Mucosa of descending colon (tissue), 3 donors: ENCODE measurements around the gene FAM222B. TPM values are rescaled to one million over a fixed set of nuclear protein-coding genes. Genes with fewer than 3 reads are reported as not detected.

ENCODE experiments used
- ATAC-seq: fragments of 200-7000 bp; cut with Tn5 transposase; one replicate; pipeline ENCODE4 v1.9.1; 2020; ENCODE audit warnings: mild to moderate bottlenecking, moderate library complexity
- DNase-seq, 3 donors: peaks; one replicate each; pipeline ENCODE4 v3.0.0-alpha.2; 2020
- H3K36me3 ChIP-seq: fragments of 200-600 bp; one replicate; pipeline ENCODE4 v1.8.0; 2021; ENCODE audit warnings: low read depth, mild to moderate bottlenecking
- H3K4me1 ChIP-seq: fragments of 200-600 bp; one replicate; pipeline ENCODE4 v1.8.0; 2021; ENCODE audit warnings: low read depth, mild to moderate bottlenecking
- H3K4me3 ChIP-seq: fragments of 200-600 bp; one replicate; pipeline ENCODE4 v1.8.0; 2021; ENCODE audit warnings: mild to moderate bottlenecking
- H3K9me3 ChIP-seq: fragments of 200-600 bp; one replicate; pipeline ENCODE4 v1.8.0; 2021; ENCODE audit warnings: mild to moderate bottlenecking
- CTCF ChIP-seq: fragments of 200-600 bp; IDR thresholded peaks from one replicate; pipeline ENCODE4 v1.8.0; 2022; ENCODE audit warnings: antibody characterized with exemption, mild to moderate bottlenecking
- intact Hi-C, 2 donors: fragments of 100-400 bp; cut with DNase I in 1 of 2; cut with micrococcal nuclease in 1 of 2; formaldehyde crosslinking; loops; one replicate each; pipeline versions ENCODE4 v1.11.0 to v1.11.1; 2022; cut with DNase I, micrococcal nuclease
- total RNA-seq, 3 donors: library from RNA; stranded (reverse); fragmentation: NEBNext Ultra II Directional in 2 of 3; extraction: Animal tissue kit (Norgen Biotek cat#: 25700) in 2 of 3; gene quantifications; one replicate each; pipeline versions ENCODE4 v1.2.1 to v1.2.4, GENCODE V29; 2021 to 2023
- donor health status: DM: no; HTN: no; CAD: no; lungs with moderate emphysema.
- donor health status: DM: no; HTN: no; CAD: no.
- donor health status: DM: no; HTN: yes; CAD: no.

Gene FAM222B
- total RNA-seq, 3 donors from 2014 or later = 25.3 to 40.0 (median 30.0) TPM

GRCh38 chr17:28875848-28876550 lies 33.4 kb upstream of the FAM222B start:
- intact Hi-C loops = no loop called here
- Histone ChIP-seq H3K4me1 (no peaks in the 10 kb centered on the region), H3K9me3 (no peaks in the 10 kb centered on the region), H3K36me3 (no peaks in the 10 kb centered on the region), H3K4me3 (no peak overlapping the region)
- TF ChIP-seq CTCF = no peak
- ATAC-seq (no peak), DNase-seq (no peak)

- H3K4me1 ChIP-seq = no peaks in the 10 kb centered on the region
- TF ChIP-seq CTCF = no peak
- intact Hi-C loops = no loop called here
- H3K9me3 ChIP-seq = no peaks in the 10 kb centered on the region
- no peaks in the 10 kb centered on the region for H3K36me3 ChIP-seq
- DNase-seq = no peak
- H3K4me3 ChIP-seq = no peak overlapping the region
- no peak for ATAC-seq
These were observed 32.2 kb upstream of the FAM222B start for GRCh38 chr17:28874750-28875149.

- no peak overlapping the region for H3K4me3 ChIP-seq
- intact Hi-C loops = no loop called here
- TF ChIP-seq CTCF = no peak
- no peaks in the 10 kb centered on the region for H3K4me1 ChIP-seq
- no peak for ATAC-seq
- no peaks in the 10 kb centered on the region for H3K36me3 ChIP-seq
- no peaks in the 10 kb centered on the region for H3K9me3 ChIP-seq
- DNase-seq = no peak
These were observed 31.2 kb upstream of the FAM222B start for GRCh38 chr17:28873839-28874238.

GRCh38 chr17:28871056-28871579 lies 28.5 kb upstream of the FAM222B start:
- ATAC-seq (peak; percentile 76), DNase-seq (no peak)

GRCh38 chr17:28867276-28867675 lies 24.7 kb upstream of the FAM222B start:
- DNase-seq (no peak), ATAC-seq (no peak)
- TF ChIP-seq CTCF = no peak
- no peaks in the 10 kb centered on the region for H3K9me3 ChIP-seq
- H3K4me3 ChIP-seq = no peak overlapping the region
- intact Hi-C loops = no loop called here
- no peaks in the 10 kb centered on the region for H3K36me3 ChIP-seq
- H3K4me1 ChIP-seq = no peaks in the 10 kb centered on the region

More at GRCh38 chr17:28871056-28871579, 28.5 kb upstream of the FAM222B start:
- Histone ChIP-seq H3K4me1 (no peaks in the 10 kb centered on the region), H3K4me3 (no peak overlapping the region), H3K36me3 (no peaks in the 10 kb centered on the region), H3K9me3 (no peaks in the 10 kb centered on the region)
- intact Hi-C loops = no loop called here
- no peak for TF ChIP-seq CTCF
